Mesothelial cell of epicardium (in vitro differentiated cells): Measurements from ENCODE around the gene CORO6. TPM values are rescaled to one million over a fixed set of nuclear protein-coding genes. Genes with fewer than 3 reads are reported as not detected.

Experiments
- DNase-seq, 2 experiments: peaks; one replicate each; pipeline ENCODE4 v3.0.0; 2021; ENCODE audit warnings: low spot score in 2 of 2; ENCODE audit not compliant: unreplicated experiment in 2 of 2
- H3K27ac Mint-ChIP-seq: 2 replicates; pipeline ENCODE4 v1.8.0; 2021; ENCODE audit warnings: mixed read lengths
- H3K27me3 Mint-ChIP-seq: 2 replicates; pipeline ENCODE4 v1.8.0; 2021; ENCODE audit warnings: low read depth, mixed read lengths
- H3K36me3 Mint-ChIP-seq: 2 replicates; pipeline ENCODE4 v1.8.0; 2021; ENCODE audit warnings: mixed read lengths
- H3K4me1 Mint-ChIP-seq: 2 replicates; pipeline ENCODE4 v1.8.0; 2021; ENCODE audit warnings: mixed read lengths
- H3K4me3 Mint-ChIP-seq: 2 replicates; pipeline ENCODE4 v1.8.0; 2021; ENCODE audit warnings: mild to moderate bottlenecking, moderate library complexity, mixed read lengths
- H3K9me3 Mint-ChIP-seq: 2 replicates; pipeline ENCODE4 v1.8.0; 2021; ENCODE audit warnings: mixed read lengths
- total RNA-seq: library from RNA; stranded (reverse); gene quantifications from 3 replicates; pipeline ENCODE4 v1.2.1, GENCODE V29; 2021
- TF ChIP-seq, protein P1 (sequence below): fragments of 200-600 bp; sonication (generic); IDR thresholded peaks from one replicate; pipeline ENCODE4 v1.5.0; 2021; ENCODE audit warnings: antibody characterized with exemption; ENCODE audit not compliant: unreplicated experiment

Gene CORO6
- total RNA-seq, 1 donor from 2014 or later, result 3.4 TPM

DNA sequence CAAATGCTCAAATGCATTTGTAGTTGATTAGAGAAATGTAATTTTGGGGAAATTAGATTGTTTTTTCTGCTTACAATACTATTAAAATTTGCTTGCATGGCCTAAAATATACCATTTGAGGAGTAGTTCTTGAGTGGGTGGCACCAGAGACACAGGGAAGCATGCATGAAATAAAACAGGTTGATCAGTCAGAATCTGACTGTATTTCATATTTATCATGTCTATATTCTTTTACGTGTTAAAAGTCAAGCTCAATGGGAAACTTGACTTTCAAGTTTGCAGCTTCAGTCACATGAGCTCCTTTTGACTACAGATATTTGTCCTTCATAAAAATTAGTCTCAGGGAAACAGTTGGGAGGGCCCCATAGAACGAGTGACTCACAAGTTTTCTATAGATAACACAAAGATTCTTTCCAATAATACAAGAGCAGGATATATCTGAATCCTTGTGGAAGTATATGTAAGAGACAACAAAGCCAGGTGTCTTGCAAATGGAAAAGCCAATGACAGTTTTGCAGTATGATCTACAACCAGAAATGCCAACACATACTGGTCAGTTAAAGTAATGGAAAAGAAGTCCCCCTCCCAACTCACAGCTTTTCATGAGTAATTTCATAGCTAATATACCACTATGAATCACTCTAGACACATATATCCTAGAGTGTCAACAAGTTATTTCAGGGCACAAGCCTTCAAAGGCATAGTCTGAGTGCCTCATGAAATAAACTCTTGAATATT, 42.2 kb upstream of the CORO6 start:
- Mint-ChIP-seq H3K27me3 (no peaks in the 10 kb centered on the region), H3K4me1 (peaks cover 27% of the 10 kb centered on the region), H3K4me3 (no peak overlapping the region), H3K9me3 (no peaks in the 10 kb centered on the region), H3K36me3 (peaks cover 22% of the 10 kb centered on the region), H3K27ac (peak overlapping the region; percentile 79)
- no peak for DNase-seq
- TF ChIP-seq, protein P1, sequence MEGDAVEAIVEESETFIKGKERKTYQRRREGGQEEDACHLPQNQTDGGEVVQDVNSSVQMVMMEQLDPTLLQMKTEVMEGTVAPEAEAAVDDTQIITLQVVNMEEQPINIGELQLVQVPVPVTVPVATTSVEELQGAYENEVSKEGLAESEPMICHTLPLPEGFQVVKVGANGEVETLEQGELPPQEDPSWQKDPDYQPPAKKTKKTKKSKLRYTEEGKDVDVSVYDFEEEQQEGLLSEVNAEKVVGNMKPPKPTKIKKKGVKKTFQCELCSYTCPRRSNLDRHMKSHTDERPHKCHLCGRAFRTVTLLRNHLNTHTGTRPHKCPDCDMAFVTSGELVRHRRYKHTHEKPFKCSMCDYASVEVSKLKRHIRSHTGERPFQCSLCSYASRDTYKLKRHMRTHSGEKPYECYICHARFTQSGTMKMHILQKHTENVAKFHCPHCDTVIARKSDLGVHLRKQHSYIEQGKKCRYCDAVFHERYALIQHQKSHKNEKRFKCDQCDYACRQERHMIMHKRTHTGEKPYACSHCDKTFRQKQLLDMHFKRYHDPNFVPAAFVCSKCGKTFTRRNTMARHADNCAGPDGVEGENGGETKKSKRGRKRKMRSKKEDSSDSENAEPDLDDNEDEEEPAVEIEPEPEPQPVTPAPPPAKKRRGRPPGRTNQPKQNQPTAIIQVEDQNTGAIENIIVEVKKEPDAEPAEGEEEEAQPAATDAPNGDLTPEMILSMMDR, result no peak

DNA sequence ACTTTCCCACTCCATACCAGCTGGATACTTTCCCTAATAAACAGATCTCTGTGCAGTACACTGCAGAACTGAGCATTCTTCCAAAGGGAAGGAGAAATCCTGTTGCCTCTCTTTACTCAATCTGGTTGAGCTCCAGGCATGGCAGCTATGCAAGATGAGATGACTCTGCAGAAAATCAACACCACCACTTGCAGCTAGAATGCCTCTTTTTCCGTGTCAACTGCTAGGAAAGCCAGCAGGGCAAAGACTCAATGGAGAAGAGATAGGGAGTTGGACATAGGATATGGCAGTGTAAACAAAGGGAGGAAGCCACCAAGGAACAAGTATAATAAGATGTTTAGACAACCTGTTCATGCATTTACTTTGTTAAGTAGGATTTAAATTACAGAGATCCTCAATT, 40.4 kb upstream of the CORO6 start:
- TF ChIP-seq, protein P1, result no peak
- Mint-ChIP-seq H3K4me3 (no peak overlapping the region), H3K27ac (no peak overlapping the region), H3K36me3 (peaks cover 22% of the 10 kb centered on the region), H3K4me1 (peaks cover 27% of the 10 kb centered on the region), H3K27me3 (no peaks in the 10 kb centered on the region), H3K9me3 (no peaks in the 10 kb centered on the region)
- DNase-seq, result no peak

DNA sequence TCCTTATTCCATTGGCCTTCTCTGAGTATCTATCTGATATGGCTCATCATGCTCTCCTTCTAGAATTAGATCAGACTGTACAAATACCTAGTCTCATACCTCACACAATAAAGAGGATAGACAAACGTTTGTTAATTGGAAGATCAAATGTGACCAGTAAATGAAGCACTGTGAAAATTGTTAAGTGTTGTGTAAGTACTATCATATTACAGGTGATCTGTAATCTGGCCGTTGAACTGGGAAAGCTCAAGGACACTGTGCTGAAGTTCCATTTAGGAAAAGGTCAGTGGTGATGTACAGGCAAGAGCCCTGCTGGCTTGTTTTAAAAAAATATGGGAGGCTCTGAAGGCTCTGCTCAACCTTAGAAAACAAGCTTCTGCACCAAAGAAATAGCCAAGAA, 38.5 kb upstream of the CORO6 start:
- H3K4me3 Mint-ChIP-seq, result no peak overlapping the region
- TF ChIP-seq, protein P1, result no peak
- H3K4me1 Mint-ChIP-seq, result peaks cover 20% of the 10 kb centered on the region
- no peaks in the 10 kb centered on the region for H3K27me3 Mint-ChIP-seq
- no peaks in the 10 kb centered on the region for H3K9me3 Mint-ChIP-seq
- no peak overlapping the region for H3K27ac Mint-ChIP-seq
- peaks cover 16% of the 10 kb centered on the region for H3K36me3 Mint-ChIP-seq
- no peak for DNase-seq

DNA sequence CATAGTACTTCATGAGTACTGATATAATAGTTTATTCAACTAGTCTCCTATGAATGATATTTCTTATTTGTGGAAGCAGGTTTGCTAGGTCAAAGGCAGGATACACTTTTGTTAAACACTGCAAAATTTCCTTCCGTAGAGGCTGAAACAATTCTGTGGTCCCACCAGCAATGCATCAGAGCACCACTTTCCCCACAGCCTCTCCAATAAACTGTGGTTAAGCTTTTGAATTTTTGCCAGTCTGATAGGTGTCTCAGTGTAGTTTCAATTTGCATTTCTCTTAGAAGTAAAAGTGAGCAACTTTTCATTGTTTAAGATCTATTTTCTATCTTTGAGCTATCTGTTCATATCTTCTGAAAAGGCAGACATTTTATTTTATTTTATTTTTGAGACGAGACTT, 36.4 kb upstream of the CORO6 start:
- H3K4me3 Mint-ChIP-seq, result no peak overlapping the region
- peaks cover 11% of the 10 kb centered on the region for H3K4me1 Mint-ChIP-seq
- DNase-seq, result no peak
- peaks cover 17% of the 10 kb centered on the region for H3K36me3 Mint-ChIP-seq
- H3K9me3 Mint-ChIP-seq, result no peaks in the 10 kb centered on the region
- H3K27me3 Mint-ChIP-seq, result no peaks in the 10 kb centered on the region
- no peak overlapping the region for H3K27ac Mint-ChIP-seq
- TF ChIP-seq, protein P1, result no peak

DNA sequence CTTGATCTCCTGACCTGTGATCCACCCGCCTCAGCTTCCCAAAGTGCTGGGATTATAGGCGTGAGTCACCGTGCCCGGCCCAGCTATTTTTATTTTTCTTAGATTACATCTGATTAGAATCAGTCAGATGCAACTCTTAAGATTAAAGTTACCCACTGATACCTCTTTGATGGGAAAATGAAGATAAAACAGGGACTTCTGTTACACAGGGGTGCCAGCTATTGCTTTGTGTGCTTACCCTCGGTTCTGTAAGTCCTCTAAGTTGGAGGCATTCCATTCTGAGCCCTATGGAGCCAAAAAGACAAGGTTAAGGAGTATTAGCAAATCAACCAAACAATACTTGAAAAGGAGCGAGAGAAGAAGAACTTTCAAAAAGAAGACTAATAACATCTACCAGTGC, 32.6 kb upstream of the CORO6 start:
- DNase-seq, result no peak
- no peak overlapping the region for H3K27ac Mint-ChIP-seq
- no peaks in the 10 kb centered on the region for H3K27me3 Mint-ChIP-seq
- TF ChIP-seq, protein P1, result no peak
- no peak overlapping the region for H3K4me3 Mint-ChIP-seq
- peaks cover 10% of the 10 kb centered on the region for H3K4me1 Mint-ChIP-seq
- H3K9me3 Mint-ChIP-seq, result no peaks in the 10 kb centered on the region
- H3K36me3 Mint-ChIP-seq, result peaks cover 11% of the 10 kb centered on the region
